ENCODE data around the gene TANC1. TPM values are rescaled to one million over a fixed set of nuclear protein-coding genes. Genes with fewer than 3 reads are reported as not detected.

The TANC1 gene
- polyA plus RNA-seq (ENCODE audit: insufficient read length), result 29.3 TPM

GRCh38 chr2:158968396-158969161 is at the start of gene TANC1:
Gene TANC1, plus strand, starts transcription at chr2:158968640. Its CDS starts 97,271 bp downstream, at chr2:159065911.
- DNase-seq, result peak; percentile 91

GRCh38 chr2:158921599-158922408 is 46.6 kb upstream of the TANC1 start:
- DNase-seq, result no peak

GRCh38 chr2:158922601-158923000 is 45.8 kb upstream of the TANC1 start:
- no peak for DNase-seq

GRCh38 chr2:158923180-158923594 is 45.3 kb upstream of the TANC1 start:
- no peak for DNase-seq

GRCh38 chr2:158923641-158924040 is 44.8 kb upstream of the TANC1 start:
- DNase-seq, result no peak

GRCh38 chr2:158926478-158926948 is 41.9 kb upstream of the TANC1 start:
- no peak for DNase-seq

- no peak for DNase-seq
These were observed 39.9 kb upstream of the TANC1 start for GRCh38 chr2:158928515-158928914.

GRCh38 chr2:158928965-158929364 is 39.5 kb upstream of the TANC1 start:
- no peak for DNase-seq

- DNase-seq, result no peak
These were observed 36.9 kb upstream of the TANC1 start for GRCh38 chr2:158931572-158931971.

- DNase-seq, result no peak
These were observed 36.3 kb upstream of the TANC1 start for GRCh38 chr2:158932131-158932645.

GRCh38 chr2:158934170-158934569 is 34.3 kb upstream of the TANC1 start:
- no peak for DNase-seq

GRCh38 chr2:158935617-158936016 is 32.8 kb upstream of the TANC1 start:
- DNase-seq, result no peak

- DNase-seq, result peak; percentile 34
These were observed 31.5 kb upstream of the TANC1 start for GRCh38 chr2:158936978-158937377.

GRCh38 chr2:158940356-158940755 is 28.1 kb upstream of the TANC1 start:
- DNase-seq, result no peak

- no peak for DNase-seq
These were observed 24.5 kb upstream of the TANC1 start for GRCh38 chr2:158943973-158944372.

- no peak for DNase-seq
These were observed 19.3 kb upstream of the TANC1 start for GRCh38 chr2:158948964-158949699.

GRCh38 chr2:158953454-158953853 is 15.0 kb upstream of the TANC1 start:
- peak; percentile 55 for DNase-seq

- peak; percentile 68 for DNase-seq
These were observed 14.3 kb upstream of the TANC1 start for GRCh38 chr2:158953926-158954763.

GRCh38 chr2:158955842-158956365 is 12.5 kb upstream of the TANC1 start:
- DNase-seq, result peak; percentile 40

GRCh38 chr2:158958365-158958764 is 10.1 kb upstream of the TANC1 start:
- DNase-seq, result no peak

- DNase-seq, result no peak
These were observed 8.2 kb upstream of the TANC1 start for GRCh38 chr2:158960193-158960592.
